ENCODE data around the gene ABI3.

DNA sequence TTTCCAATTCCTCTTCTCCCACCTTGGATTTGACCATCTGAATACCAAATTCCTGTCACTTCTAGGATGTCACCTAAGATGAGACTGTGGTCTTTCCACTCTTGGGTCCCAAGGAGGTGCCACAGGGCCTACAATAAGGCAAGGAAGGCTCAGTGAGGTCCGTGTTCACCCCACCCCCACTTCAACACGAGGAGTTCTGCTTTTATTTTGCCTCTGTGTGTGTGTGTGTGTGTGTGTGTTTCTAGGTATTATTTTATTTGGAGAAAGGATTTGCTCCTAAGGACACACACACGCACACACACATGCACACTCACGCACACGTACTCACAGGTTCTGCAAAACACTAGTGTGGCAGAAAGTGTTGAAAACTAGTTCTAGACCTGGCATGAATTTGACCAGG is 44.6 kb downstream of the ABI3 start:
- TF ChIP-seq, protein P1, sequence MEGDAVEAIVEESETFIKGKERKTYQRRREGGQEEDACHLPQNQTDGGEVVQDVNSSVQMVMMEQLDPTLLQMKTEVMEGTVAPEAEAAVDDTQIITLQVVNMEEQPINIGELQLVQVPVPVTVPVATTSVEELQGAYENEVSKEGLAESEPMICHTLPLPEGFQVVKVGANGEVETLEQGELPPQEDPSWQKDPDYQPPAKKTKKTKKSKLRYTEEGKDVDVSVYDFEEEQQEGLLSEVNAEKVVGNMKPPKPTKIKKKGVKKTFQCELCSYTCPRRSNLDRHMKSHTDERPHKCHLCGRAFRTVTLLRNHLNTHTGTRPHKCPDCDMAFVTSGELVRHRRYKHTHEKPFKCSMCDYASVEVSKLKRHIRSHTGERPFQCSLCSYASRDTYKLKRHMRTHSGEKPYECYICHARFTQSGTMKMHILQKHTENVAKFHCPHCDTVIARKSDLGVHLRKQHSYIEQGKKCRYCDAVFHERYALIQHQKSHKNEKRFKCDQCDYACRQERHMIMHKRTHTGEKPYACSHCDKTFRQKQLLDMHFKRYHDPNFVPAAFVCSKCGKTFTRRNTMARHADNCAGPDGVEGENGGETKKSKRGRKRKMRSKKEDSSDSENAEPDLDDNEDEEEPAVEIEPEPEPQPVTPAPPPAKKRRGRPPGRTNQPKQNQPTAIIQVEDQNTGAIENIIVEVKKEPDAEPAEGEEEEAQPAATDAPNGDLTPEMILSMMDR (conservative IDR thresholded peaks at IDR 0.05), result no peak
- no peak for TF ChIP-seq EZH2 (IDR thresholded peaks at IDR 0.05; ENCODE audit: low read depth)

All from PC-9 (cell line).